Uterus (tissue), 4 donors: ENCODE results near the gene NEK8. TPM values are rescaled to one million over a fixed set of nuclear protein-coding genes. Genes with fewer than 3 reads are reported as not detected.

Experiments used
- DNase-seq, 2 donors: peaks; one replicate each; pipeline ENCODE4 v3.0.0-alpha.2; 2019 to 2020
- H3K27ac ChIP-seq, 2 donors: fragments of 200-600 bp; sonication (generic); 1 replicate in 1 of 2; 2 replicates in 1 of 2; pipeline ENCODE4 v1.5.1; 2016 to 2018
- H3K27me3 ChIP-seq, 2 donors: fragments of 200-600 bp; sonication (generic); one replicate each; pipeline ENCODE4 v1.5.1; 2018 to 2019; ENCODE audit warnings: control low read depth in 1 of 2
- H3K36me3 ChIP-seq, 2 donors: fragments of 200-600 bp; sonication (generic); one replicate each; pipeline ENCODE4 v1.5.1; 2019; ENCODE audit warnings: control low read depth in 1 of 2
- H3K4me1 ChIP-seq, 2 donors: fragments of 200-600 bp; sonication (generic); one replicate each; pipeline ENCODE4 v1.5.1; 2018 to 2019; ENCODE audit warnings: control low read depth in 1 of 2
- H3K4me3 ChIP-seq, 2 donors: fragments of 200-600 bp; sonication (generic); 1 replicate in 1 of 2; 2 replicates in 1 of 2; pipeline ENCODE4 v1.5.1; 2018 to 2019; ENCODE audit warnings: mild to moderate bottlenecking in 1 of 2
- H3K9me3 ChIP-seq, 2 donors: fragments of 200-600 bp; sonication (generic); one replicate each; pipeline ENCODE4 v1.5.1; 2019; ENCODE audit warnings: control low read depth in 1 of 2
- POLR2A ChIP-seq, 2 donors: fragments of 450-650 bp; IDR thresholded peaks; one replicate each; pipeline ENCODE4 v1.6.1; 2016; ENCODE audit warnings: antibody characterized with exemption in 2 of 2, mild to moderate bottlenecking in 1 of 2, moderate library complexity in 1 of 2
- intact Hi-C: fragments of 100-400 bp; cut with DNase I; formaldehyde crosslinking; loops from one replicate; pipeline ENCODE4 v1.15.1; 2023; ENCODE audit warnings: low total_unique reads
- total RNA-seq, 4 donors: library from RNA; depleted of rRNA in 3 of 4; stranded (reverse); fragments of >200 nt in 3 of 4; gene quantifications; one replicate each; pipeline versions ENCODE4 v1.1.0 to v1.2.4, GENCODE V29; 2014 to 2023
- TF ChIP-seq, protein P1 (sequence below), 4 experiments: fragments of 200-600 bp in 2 of 4; fragments of 450-650 bp in 2 of 4; sonication (generic) in 2 of 4; IDR thresholded peaks; one replicate each; pipeline ENCODE4 v1.5.1; 2016 to 2019; ENCODE audit warnings: antibody characterized with exemption in 4 of 4, mild to moderate bottlenecking in 2 of 4, moderate library complexity in 1 of 4
- donor health status: DM: yes; HTN: yes; CAD: no.

Gene NEK8
- total RNA-seq, 4 donors from 2014 or later, result 1.2 to 5.0 (median 1.3) TPM; not detected in 1

DNA sequence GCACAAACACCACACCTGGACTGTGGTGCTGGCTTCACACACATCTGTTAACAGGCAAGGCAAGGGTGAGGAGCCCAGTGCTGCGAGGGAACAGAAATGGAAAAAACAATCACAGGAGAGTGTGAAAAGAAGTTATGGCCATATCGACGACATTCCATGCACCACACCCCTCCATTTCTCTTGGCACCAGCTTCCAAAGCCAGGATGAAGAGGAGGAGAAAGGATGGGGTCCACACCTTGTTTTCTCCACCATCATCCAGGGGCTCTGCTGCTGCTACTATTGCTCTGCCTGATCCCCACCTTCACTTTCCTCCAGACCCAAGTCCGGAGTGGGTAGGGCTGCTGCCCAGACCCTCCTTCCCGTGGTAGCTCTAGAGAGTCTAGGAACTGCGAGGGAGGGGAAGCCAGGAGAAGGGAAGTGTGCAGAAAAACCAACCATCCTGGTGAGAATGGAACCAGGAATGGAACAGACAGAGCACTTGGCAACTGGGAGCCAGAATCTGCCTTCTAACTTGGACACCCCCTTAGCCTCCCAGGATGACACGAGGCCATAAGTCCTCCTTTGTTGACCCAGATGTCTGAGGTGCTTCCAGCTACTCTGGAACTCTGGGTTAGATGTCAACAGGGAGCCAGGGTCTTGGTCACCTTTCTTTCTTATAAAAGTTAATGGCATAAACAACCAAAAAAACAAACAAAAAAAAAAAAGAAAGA, 15.7 kb upstream of the NEK8 start:
- Histone ChIP-seq H3K4me1 (no peaks in the 10 kb centered on the region), H3K27ac (peak overlapping the region in 1 of 2 donors; percentile 93), H3K36me3 (no peaks in the 10 kb centered on the region), H3K4me3 (no peak overlapping the region), H3K9me3 (no peaks in the 10 kb centered on the region), H3K27me3 (no peaks in the 10 kb centered on the region)
- intact Hi-C loops, result no loop called here
- no peak for DNase-seq
- TF ChIP-seq, protein P1, sequence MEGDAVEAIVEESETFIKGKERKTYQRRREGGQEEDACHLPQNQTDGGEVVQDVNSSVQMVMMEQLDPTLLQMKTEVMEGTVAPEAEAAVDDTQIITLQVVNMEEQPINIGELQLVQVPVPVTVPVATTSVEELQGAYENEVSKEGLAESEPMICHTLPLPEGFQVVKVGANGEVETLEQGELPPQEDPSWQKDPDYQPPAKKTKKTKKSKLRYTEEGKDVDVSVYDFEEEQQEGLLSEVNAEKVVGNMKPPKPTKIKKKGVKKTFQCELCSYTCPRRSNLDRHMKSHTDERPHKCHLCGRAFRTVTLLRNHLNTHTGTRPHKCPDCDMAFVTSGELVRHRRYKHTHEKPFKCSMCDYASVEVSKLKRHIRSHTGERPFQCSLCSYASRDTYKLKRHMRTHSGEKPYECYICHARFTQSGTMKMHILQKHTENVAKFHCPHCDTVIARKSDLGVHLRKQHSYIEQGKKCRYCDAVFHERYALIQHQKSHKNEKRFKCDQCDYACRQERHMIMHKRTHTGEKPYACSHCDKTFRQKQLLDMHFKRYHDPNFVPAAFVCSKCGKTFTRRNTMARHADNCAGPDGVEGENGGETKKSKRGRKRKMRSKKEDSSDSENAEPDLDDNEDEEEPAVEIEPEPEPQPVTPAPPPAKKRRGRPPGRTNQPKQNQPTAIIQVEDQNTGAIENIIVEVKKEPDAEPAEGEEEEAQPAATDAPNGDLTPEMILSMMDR (IDR thresholded peaks at IDR 0.05), result no peak
- TF ChIP-seq POLR2A (IDR thresholded peaks at IDR 0.05), result no peak

DNA sequence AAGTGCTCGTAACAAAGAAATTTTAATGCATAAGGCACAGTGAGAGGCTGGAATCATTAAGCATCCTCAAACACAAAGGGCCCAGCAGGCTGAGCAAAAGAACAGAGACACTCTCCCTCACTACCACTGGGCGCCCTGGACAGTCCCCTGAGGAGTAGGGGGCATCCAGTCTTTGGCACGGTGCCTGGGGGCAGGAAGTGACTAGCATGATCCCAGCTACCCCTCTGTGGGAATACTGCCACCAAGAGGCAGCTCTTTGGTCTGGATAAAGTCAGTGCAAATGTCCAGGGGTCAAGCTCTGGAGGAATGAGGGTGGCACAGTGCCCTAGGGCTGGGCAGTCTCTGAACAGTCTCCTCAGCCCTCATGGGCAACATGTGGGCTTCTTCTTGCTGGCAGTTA, 14.3 kb upstream of the NEK8 start:
- DNase-seq, result peak in 1 of 2 donors; percentile 39
- intact Hi-C loops, result no loop called here
- Histone ChIP-seq H3K27me3 (no peaks in the 10 kb centered on the region), H3K27ac (no peak overlapping the region), H3K36me3 (no peaks in the 10 kb centered on the region), H3K4me1 (no peaks in the 10 kb centered on the region), H3K9me3 (no peaks in the 10 kb centered on the region), H3K4me3 (no peak overlapping the region)
- no peak for TF ChIP-seq POLR2A (IDR thresholded peaks at IDR 0.05)
- TF ChIP-seq, protein P1 (IDR thresholded peaks at IDR 0.05), result no peak

DNA sequence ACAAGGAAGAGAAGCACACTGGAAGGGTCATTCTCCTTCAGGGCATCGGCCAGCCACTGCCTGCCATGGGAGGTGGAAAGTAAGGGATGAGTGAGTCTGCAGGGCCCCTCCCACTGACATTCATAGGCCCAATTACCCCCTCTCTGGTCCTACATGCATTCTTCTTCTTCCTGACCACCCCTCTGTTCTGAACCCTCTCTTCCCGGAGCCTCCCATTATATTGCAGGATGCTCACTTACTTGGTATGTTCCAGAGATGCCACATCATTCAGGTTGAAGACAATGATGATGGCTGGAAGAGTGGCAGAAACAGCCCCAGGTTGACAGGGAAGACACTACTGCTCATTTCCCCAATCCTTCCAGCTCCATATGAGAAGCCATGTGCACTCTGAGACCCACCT, 13.4 kb upstream of the NEK8 start:
- Histone ChIP-seq H3K4me1 (peaks cover 0 to under 1% of the 10 kb centered on the region in 2 donors), H3K9me3 (no peaks in the 10 kb centered on the region), H3K4me3 (no peak overlapping the region), H3K27me3 (no peaks in the 10 kb centered on the region), H3K27ac (no peak overlapping the region), H3K36me3 (no peaks in the 10 kb centered on the region)
- no peak for DNase-seq
- TF ChIP-seq, protein P1 (IDR thresholded peaks at IDR 0.05), result no peak
- TF ChIP-seq POLR2A (IDR thresholded peaks at IDR 0.05), result no peak
- intact Hi-C loops, result no loop called here

DNA sequence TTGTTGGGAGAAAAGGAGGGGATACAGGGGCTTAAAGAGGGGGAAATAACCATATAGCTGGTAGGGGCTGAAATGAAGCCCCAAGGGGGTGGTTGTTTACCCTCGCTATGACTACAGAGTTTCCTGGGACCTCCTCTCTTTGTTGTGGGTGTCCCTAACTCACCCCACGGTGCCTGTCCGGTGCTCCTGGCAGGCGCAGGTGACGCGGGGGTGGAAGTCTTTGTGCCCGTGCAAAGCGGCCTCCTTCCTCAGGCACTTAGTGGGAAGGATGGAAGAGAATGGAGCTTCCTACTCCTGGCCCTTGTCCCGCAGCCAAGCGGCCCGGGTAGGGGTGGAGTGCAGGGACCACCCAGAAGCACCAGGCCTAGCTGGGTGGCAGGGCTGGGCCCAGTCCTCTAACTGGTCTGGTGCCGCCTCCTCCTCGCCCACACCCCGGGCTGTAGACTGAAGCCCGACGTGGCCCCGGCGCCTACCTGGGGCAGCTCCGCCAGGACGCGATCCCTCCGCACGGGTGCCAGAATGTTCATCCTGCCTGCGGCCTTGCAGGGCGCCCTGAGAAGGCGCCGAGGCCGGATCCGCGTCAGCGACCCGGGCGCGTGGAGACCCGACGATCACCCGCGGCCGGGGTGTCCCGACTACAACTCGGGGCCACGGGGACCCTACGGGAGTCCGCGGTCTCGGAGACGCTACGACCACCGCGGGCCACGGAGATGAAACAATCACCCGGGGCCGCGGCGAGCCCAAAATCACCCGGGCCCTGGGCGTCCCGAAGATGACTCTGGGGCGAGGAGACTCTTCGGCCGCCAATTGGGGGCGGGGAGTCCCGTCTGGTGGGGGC, 11.6 kb upstream of the NEK8 start:
- H3K27ac ChIP-seq, result peak overlapping the region; percentile 92 to 94
- no peak for TF ChIP-seq POLR2A (IDR thresholded peaks at IDR 0.05)
- TF ChIP-seq, protein P1 (IDR thresholded peaks at IDR 0.05), result no peak
- H3K36me3 ChIP-seq, result no peaks in the 10 kb centered on the region
- H3K9me3 ChIP-seq, result no peaks in the 10 kb centered on the region
- intact Hi-C loops, result no loop called here
- peak overlapping the region; percentile 54 to 84 for H3K4me3 ChIP-seq
- peaks cover 5 to 18% of the 10 kb centered on the region in 2 donors for H3K4me1 ChIP-seq
- DNase-seq, result peak in 1 of 2 donors; percentile 58
- no peaks in the 10 kb centered on the region for H3K27me3 ChIP-seq
